Measurements from ENCODE around the gene VAV3.

VAV3 gene

GRCh38 chr1:107590900-107591622 is 373.9 kb downstream of the VAV3 start:
- Mint-ChIP-seq H3K27ac (no peak overlapping the region), H3K27me3 (ENCODE audit: low read depth, poor library complexity) (no peaks in the 10 kb centered on the region), H3K4me1 (peaks cover 20% of the 10 kb centered on the region), H3K4me3 (no peak overlapping the region), H3K36me3 (ENCODE audit: low read depth) (no peaks in the 10 kb centered on the region), H3K9me3 (no peaks in the 10 kb centered on the region)
- no peak for DNase-seq
- no peak for TF ChIP-seq CTCF (IDR thresholded peaks at IDR 0.05)

GRCh38 chr1:107590087-107590486 is 374.9 kb downstream of the VAV3 start:
- Mint-ChIP-seq H3K27ac (no peak overlapping the region), H3K4me1 (peaks cover 13% of the 10 kb centered on the region), H3K36me3 (ENCODE audit: low read depth) (no peaks in the 10 kb centered on the region), H3K4me3 (no peak overlapping the region), H3K27me3 (ENCODE audit: low read depth, poor library complexity) (peaks cover 3% of the 10 kb centered on the region), H3K9me3 (no peaks in the 10 kb centered on the region)
- DNase-seq: no peak
- no peak for TF ChIP-seq CTCF (IDR thresholded peaks at IDR 0.05)

GRCh38 chr1:107588321-107588720 is 376.7 kb downstream of the VAV3 start:
- no peak for DNase-seq
- Mint-ChIP-seq H3K9me3 (no peaks in the 10 kb centered on the region), H3K4me1 (no peaks in the 10 kb centered on the region), H3K27ac (no peak overlapping the region), H3K36me3 (ENCODE audit: low read depth) (no peaks in the 10 kb centered on the region), H3K4me3 (no peak overlapping the region), H3K27me3 (ENCODE audit: low read depth, poor library complexity) (peaks cover 3% of the 10 kb centered on the region)
- TF ChIP-seq CTCF (IDR thresholded peaks at IDR 0.05): no peak

GRCh38 chr1:107575226-107575625 is 389.8 kb downstream of the VAV3 start:
- no peak for TF ChIP-seq CTCF (IDR thresholded peaks at IDR 0.05)
- no peak overlapping the region for H3K4me3 Mint-ChIP-seq
- H3K27me3 Mint-ChIP-seq (ENCODE audit: low read depth, poor library complexity): peaks cover 2% of the 10 kb centered on the region
- H3K9me3 Mint-ChIP-seq: no peaks in the 10 kb centered on the region
- H3K36me3 Mint-ChIP-seq (ENCODE audit: low read depth): no peaks in the 10 kb centered on the region
- peak overlapping the region; percentile 61 for H3K27ac Mint-ChIP-seq
- H3K4me1 Mint-ChIP-seq: peaks cover 34% of the 10 kb centered on the region
- no peak for DNase-seq

- TF ChIP-seq CTCF (IDR thresholded peaks at IDR 0.05): no peak
- Mint-ChIP-seq H3K27me3 (ENCODE audit: low read depth, poor library complexity) (peaks cover 2% of the 10 kb centered on the region), H3K36me3 (ENCODE audit: low read depth) (no peaks in the 10 kb centered on the region), H3K9me3 (no peaks in the 10 kb centered on the region), H3K27ac (no peak overlapping the region), H3K4me3 (no peak overlapping the region), H3K4me1 (peaks cover 23% of the 10 kb centered on the region)
- no peak for DNase-seq
Measured at GRCh38 chr1:107574044-107574443, 390.9 kb downstream of the VAV3 start.

- H3K9me3 Mint-ChIP-seq: no peaks in the 10 kb centered on the region
- no peak for TF ChIP-seq CTCF (IDR thresholded peaks at IDR 0.05)
- H3K36me3 Mint-ChIP-seq (ENCODE audit: low read depth): no peaks in the 10 kb centered on the region
- peaks cover 2% of the 10 kb centered on the region for H3K27me3 Mint-ChIP-seq (ENCODE audit: low read depth, poor library complexity)
- H3K4me1 Mint-ChIP-seq: peaks cover 23% of the 10 kb centered on the region
- H3K4me3 Mint-ChIP-seq: no peak overlapping the region
- H3K27ac Mint-ChIP-seq: peak overlapping the region; percentile 93
- no peak for DNase-seq
Measured at GRCh38 chr1:107572674-107573211, 392.2 kb downstream of the VAV3 start.
